EH (cell line): ENCODE measurements around the gene SYNJ2.
A peak's percentile ranks its signal among the peaks of the same experiment; 100 is the strongest.

ENCODE experiments used
- DNase-seq: peaks from one replicate; pipeline ENCODE4 v3.0.0-alpha.2; 2015; ENCODE audit warnings: low read depth

The SYNJ2 gene

DNA sequence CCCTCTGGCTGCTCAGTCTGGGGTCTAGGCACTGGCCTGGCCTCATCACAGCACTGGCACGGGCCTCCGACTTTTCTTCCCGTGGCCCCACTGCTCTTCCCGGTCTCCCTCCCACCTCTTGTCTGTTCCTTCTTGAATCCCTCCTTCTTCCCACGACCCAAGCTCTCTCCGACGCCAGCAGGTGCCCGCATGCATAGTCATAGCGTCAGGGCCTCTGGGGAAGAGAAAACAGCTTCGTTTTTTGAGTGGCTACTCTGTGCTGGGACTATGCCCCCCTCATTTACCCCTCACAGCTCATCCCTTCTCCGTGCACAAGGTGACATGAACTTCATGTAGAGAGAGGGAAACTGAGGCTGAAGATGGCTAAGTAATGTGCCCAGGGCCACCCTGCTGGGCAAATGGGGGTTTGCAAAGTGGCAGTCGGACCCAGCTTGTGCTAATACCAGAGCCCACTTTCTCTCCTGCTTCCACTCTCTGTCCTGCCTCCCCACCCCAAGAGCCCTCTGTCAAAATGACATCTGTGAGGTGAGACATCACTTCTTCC, 59.2 kb downstream of the SYNJ2 start:
- DNase-seq: no peak

DNA sequence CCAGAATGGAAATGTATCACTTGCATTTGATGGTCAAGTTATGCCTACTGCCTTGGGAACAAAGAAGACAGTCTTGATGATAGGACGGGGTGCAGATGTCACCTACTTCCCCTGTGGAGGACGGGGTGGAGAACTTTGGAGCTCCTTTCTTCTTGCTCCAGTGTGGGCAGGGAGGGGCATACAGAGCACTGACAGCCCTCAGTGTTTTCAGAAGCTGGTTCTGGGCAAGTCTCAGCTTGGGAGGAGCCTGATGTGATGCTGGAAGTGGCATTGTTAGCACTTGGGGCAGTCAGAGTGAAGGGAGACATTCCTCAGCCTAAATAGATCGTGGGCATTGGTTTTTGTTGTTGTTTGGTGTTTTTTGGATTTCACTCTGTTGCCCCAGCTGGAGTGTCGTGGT, 59.7 kb downstream of the SYNJ2 start:
- DNase-seq: peak; percentile 40

DNA sequence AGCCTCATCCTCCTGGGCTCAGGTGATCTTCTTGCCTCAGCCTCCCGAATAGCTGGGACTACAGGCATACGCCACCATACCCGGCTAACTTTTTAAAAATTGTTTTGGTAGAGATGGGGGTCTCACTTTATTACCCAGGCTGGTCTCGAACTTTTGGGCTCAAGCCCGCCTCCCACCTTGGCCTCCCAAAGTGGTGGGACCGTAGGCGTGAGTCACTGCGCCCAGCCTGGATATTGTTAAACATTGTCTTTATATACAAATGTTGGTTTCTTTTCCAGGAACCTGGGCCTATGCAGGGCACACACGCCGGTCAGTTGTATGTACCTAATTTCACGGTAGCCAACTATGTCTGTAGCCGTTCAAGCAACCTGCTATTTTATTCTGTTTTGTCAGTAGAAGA, 60.1 kb downstream of the SYNJ2 start:
- no peak for DNase-seq

DNA sequence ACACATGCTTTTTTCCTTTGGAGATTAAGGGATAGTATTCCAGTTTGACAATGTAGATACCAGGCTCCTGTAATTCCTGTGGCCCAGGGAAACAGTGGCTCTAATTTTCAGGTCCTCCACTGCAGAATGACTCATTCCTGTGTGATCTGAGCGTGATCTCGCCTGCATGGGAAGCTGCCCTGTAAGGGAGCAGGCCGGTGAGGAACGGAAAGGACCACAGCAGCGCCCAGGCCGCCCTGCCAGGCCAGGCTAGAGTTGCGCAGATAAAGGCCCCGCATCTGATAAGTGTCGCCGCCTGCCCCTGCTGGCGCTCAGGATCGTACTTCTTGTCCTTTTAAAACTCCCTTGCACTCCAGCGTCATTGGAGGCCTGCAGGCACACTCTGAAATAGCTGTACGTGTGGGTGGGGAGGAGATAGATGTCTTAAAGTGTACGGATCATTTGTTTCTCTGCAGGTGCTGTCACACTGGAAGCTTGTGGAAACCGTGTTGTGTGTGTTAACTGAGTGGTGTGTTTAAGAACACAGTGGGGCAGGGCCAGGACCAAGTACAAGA, 60.7 kb downstream of the SYNJ2 start:
- peak; percentile 92 for DNase-seq

DNA sequence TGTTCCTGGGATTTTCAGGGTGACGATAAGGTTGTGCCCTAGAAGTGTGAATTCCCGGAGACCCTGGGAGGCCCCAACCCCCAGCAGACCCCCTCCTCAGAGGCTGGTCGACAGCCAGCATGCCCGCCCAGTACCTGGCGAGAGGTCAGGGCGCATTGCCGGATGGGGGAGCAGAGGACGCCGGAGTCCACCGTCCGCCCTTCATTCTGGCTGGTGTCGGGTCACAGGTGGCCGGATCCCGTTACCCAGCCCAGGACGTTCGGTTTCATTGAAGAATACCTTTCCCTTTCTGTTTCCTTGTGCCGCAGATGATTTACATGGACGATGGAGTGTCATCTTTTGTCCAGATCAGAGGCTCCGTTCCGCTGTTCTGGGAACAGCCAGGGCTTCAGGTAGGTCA, 61.3 kb downstream of the SYNJ2 start:
- DNase-seq: no peak

DNA sequence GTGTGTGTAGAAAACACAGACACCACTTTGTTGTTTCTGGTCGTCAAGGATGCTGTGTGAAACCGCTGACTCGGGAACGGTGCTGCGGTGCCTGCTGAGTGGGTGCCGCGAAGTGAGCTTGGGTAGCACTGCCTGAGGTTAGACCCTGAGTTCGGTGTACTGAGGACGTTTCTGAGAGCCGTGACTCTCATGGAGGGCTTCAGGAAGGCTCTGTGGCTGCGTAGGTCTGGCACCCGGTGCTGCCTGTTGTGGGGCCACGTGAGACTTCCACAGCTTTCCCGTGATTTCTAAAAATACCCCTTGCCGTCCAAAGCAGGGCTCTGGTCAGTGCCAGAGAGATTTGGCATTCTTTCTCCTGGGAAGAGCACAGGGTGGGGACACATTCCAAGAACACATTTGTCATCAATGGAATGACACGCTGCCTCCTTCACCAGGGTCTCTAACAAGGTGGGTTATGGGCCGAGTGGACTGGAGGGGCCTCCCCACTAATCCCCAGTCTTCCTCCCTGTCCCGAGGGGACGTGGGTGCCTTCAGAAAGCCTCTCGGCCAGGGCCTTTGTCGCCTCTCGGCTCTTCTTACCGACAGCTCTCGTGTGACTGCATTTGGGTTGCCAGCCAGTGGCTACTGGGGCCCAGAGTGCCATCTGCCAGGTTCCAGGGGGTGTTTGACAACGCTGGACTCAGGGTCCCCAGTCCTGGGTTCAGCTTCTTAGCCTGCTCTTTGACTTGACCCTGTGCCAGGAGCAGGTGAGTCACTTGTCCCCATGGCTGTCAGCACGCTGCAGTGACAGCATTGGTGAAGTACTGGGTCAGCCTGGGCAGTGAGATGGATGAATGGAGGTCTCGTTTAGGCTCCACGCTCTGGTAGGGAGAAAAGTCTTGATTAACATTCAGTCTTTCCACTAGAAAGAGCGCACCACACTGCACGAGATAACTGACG, 62.2 kb downstream of the SYNJ2 start:
- DNase-seq: peak; percentile 49

DNA sequence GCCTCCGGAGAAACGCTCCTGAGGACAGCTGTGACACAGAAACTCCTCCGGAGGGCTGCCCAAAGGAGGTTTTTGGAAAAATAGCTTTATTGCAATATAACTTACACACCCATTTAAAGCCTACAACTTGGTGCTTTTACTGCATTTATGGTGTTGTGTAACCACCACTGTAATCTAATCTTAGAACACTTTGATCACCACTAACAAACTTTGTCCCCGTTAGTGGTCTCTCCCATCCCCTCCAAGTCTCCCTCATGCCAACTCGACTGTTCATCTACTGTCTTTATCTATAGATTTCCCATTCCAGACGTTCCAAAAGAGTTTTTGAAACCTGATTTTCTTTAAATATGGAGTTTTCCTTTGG, 62.8 kb downstream of the SYNJ2 start:
- DNase-seq: no peak

DNA sequence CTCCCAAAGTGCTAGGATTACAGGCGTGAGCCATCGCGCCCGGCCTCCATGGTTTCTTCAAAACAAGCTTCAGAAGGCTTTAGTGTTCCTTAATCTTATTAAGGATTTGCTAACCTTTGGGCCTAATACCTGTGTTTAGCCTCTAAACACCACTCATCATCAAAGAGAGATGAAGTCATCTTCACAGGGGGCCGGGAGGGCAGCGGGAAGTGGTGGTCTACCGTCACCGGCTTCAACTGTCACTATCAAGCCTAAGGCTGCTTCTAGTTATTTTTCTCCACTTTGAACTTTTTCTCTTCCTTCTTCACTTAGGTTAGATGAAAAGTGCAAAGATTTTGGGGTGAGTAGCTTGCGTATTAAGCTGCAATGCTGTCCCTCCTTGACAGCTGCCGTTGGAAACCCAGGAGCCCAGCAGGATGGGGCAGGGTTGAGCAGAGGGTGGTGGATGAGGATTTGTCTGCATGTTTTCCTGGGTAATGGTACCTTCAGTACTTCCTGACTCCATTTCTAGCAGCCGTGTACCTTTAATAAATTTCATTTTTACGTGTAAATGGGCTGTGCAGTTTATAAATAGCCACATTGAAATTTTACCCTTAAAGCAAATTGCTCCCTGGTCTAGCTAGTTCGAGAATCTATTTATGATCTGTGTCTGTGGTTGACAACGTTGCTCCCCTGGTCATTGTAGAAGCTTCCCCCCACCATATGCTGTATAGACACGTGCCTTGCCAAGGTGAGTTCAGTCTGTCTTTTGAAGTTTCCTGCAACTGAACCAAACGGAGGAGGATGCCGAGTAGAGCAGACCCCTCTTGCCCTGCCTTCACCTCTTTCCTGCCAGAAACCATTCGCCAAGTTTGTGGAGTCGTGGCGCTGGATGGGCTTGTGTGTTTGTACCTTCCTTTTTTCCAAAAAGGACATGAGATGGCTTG, 64.8 kb downstream of the SYNJ2 start:
- no peak for DNase-seq

DNA sequence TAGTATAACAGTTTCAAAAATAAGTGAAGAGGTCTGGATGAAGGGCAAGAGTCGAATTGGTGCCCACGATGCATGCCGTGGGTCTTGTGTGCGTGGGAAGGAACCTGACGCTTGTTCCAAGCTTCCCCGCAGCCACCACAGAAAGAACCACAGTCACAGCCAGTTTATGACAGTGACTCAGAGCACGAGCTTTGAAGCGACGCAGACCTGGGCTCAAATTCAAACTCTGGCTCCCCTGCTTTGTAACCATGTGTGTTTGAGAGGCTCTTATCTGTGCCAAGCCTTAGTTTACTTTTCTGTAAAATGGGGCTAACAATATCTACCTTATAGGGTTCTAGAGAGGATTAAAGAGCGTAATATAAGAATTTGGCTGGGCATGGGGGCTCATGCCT, 65.5 kb downstream of the SYNJ2 start:
- peak; percentile 88 for DNase-seq

DNA sequence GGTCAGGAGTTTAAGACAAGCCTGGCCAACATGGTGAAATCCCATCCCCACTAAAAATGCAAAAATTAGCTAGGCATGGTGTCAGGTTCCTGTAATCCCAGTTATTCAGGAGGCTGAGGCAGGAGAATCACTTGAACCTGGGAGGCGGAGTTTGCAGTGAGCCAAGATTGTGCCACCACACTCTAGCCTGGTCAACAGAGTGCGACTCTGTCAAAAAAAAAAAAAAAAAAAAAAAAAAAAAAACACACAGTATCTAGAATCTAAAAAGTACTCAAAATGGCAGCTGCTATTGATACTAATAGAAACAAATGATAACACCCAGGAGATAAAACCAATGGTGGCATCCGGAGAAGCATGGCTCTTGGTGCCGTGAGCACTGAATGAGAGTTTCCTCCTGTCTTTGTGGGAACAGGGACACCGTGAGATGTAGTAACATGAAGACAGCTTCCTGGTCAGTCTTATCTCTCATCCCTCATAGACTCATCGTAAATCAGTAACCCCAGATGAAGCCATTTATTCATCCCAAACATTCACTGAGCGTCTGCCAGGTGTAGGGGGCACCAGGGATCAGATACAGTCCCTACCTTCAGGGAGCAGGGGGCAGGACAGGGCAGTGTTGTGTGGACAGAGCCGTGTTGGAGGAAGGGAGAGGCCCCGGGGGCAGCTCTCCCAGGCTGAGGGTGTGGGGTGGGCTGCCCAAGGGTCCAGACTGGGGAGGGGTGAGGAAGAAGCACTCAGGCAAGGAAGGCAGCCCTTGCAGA, 66.1 kb downstream of the SYNJ2 start:
- DNase-seq: no peak

DNA sequence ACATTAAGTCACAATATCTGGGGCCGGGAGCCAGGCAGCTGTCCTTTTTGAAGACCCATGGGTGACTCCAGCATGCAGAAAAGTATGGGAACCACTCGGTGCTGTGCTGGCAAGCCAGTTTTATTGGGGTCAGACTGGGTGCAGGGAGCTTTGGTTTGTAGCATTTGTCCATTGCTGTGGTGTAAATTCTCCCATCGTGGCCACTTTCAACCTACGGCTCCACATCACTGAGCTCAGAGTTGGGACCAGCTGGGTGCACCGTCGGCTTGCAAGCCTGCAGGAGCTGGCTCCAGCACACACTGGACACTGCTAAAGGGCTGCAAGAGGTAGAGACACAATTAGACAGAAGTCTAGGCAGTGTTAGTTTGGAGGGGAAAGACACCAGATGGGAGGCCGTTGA, 66.9 kb downstream of the SYNJ2 start:
- peak; percentile 61 for DNase-seq

DNA sequence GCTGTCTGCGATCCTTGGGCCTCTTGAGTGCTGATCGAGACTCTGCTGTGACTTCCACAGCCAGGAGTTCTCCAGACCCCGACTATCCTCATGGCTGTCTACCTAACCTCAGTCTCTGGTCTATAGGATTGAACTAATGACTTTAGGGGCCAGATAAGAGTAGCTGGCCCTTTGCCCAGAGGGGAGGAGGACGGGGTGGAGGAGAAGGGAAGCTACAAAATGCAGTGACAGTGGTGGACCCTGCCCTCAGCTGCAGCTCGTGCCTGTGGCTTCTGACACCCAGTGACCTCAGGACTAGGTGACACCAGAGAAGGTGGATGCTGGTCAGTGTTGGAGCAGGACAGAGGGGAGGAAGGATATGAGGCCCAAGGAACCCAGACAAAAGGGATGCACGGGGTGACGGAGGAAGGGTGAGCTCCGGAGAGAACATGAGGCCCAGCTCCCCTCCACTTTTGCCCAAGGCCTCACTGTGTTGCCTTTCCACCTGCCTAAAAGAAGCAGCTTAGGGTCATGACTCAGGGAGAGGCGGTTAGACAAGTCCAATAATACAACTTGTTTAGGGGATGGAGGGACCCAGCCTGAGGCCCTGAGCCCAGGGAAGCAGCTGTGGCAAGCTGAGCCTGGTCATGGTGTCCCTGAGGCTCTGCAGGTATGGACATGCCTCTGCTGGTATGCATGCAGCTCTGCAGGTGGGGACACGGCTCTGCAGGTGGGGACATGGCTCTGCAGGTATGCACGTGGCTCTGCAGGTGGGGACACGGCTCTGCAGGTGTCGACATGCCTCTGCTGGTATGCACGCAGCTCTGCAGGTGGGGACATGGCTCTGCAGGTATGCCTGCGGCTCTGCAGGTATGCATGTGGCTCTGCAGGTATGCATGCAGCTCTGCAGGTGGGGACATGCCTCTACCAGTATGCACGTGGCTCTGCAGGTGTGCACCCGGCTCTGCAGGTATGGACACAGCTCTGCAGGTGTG, 67.7 kb downstream of the SYNJ2 start:
- no peak for DNase-seq

DNA sequence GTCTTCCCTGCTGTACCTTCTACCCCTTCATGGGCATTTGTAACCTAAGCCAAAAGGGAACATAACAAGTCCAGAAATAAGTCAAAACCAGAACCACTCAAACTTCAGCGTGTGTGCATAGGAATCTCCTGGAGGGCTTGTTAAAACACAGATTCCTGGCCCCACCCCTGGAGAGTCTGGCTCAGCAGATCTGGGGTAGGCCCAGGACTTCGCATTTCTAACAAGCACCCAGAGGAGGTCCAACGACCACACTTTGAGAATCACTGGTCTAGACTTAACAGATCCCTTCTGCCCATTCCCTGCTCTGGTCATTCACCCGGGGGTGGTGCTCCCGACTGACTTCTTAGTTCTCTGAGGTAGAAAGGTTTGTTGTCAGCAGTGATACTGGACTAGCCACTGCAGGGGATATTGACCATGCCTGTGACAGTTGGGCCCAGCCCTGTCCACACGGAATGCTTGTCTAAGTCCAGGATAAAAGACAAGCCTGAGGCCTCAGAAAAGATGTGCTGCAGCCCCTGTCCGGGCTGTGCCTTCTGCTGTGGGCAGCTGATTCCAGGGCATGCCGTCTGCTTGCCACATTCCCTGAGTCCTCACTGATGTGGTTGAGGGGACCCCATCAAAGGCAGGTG, 68.6 kb downstream of the SYNJ2 start:
- DNase-seq: no peak

DNA sequence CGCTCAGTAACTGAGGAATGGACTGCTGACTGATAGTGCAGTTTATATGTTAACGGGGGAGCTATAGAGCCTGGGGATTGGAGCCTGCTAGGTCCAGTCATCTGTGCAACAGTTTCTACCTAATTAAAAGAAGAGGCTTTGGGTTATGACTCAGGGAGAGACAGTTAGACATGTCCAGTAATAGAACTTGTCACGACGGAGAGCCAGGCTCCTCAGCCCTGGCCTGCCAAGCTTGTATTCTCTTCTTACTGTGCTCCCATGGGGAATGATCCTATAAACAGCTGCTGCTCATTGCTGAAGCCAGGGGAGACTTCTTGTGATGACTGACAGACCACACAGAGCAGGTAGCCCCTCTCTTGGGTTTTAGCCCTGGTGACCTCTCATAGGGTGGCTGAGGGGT, 69.3 kb downstream of the SYNJ2 start:
- DNase-seq: peak; percentile 95

DNA sequence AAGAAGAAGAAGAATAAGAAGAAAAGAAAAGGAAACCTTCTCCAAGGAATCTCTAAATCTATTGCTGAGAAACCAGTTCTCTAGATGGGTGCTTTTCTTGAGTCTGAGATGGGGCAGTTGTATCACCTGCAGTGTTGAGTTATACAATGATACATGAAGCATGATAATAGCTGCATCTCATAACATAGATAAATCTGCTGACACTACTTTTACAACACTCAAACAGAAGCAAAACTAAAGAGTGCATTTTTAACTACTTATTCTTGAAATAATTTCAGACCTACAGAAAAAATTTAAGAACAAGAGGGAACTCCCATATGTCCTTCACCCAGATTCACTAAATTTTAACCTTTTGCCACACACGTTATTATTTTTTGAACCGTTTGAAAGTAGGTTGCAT, 70.3 kb downstream of the SYNJ2 start:
- DNase-seq: no peak

DNA sequence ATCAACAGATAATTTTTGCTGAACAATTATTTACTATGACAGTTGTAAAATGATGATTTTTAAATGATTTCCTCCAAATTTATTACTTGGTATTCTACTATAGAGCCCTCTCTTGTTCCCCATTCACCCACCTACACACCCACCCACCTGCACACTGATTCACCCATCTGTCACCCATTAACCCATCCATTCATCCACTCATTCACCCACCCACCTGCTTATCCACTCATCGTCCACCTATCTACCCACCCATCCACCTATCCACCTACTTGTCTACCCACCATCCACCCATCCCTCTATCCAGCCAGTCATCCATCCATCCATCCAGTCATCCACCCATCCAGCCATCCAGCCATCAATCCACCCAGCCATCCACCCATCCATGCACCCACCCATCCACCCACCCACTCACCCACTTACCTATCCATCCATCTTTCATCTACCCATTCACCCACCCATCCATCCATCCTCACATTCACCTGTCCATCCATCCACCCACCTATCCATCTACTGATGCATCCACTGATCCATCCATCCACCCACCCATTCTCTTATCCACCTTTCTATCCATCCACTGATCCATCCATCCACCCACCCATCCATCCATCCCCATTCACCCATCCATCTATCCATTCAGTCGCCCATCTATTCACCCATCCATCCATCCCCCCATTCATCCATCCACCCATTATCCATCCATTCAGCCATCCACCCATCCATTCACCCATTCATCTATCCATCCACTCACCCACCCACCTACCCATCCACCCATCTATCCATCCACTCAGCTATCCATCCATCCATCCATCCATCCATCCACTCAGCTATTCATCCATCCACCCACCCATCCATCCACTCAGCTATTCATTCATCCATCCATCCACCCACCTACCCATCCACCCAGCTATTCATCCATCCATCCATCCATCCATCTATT, 72.0 kb downstream of the SYNJ2 start:
- no peak for DNase-seq

DNA sequence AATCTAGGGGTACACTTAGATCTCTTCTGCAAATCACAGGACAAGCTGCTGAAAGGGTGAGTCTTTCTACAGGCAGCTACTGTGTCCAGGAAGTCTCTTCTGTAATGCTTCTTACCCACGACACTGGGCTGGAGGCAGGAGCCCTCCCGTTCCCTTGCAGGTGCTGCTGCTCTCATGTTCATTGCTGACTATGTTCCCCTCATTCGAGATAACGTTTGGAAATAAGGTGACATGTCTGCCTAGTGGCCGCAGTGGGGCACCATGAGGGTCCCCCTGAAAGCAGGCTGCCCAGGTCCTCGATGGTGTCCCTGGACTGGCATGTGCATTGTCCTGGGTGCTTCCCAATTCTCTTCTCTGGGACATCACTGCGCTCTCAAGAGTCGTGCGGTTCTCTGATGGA, 74.7 kb downstream of the SYNJ2 start:
- DNase-seq: no peak

DNA sequence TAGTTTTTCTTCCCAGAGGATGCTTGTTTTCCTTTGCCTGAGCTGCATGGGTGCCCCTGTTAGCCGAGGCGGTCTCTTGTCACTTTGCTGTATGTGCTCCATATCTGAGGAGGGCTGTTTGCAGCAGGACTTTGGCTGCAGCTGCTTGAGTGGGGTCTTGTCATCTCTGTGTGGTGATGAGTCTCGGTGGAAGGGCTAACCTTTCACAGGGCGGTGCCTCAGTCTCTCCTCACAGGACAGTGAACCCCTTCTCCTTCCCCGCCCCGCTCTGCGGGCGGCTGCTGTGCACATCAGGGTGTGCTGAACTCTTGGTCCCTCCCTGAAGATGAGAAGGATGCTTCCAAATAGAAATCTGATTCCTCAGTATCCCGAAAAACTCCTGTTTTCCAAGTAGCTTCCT, 75.1 kb downstream of the SYNJ2 start:
- DNase-seq: no peak
